Activated T-cell treated with anti-CD3 and anti-CD28 coated beads for 1 hour (primary cell): ENCODE data around the gene PCBP3.

Experiments
- DNase-seq: peaks from one replicate; pipeline ENCODE4 v3.0.0-alpha.2; 2020; ENCODE audit warnings: low read depth

PCBP3 gene

GRCh38 chr21:45724994-45725843, 81.7 kb downstream of the PCBP3 start:
- DNase-seq, result no peak

GRCh38 chr21:45725844-45726200, 82.3 kb downstream of the PCBP3 start:
- DNase-seq, result no peak

GRCh38 chr21:45726438-45726837, 82.9 kb downstream of the PCBP3 start:
- DNase-seq, result no peak

- DNase-seq, result no peak
Observed at GRCh38 chr21:45727390-45727789, 83.9 kb downstream of the PCBP3 start.

- DNase-seq, result no peak
Observed at GRCh38 chr21:45735259-45736000, 91.9 kb downstream of the PCBP3 start.

- DNase-seq, result no peak
Observed at GRCh38 chr21:45736042-45736689, 92.6 kb downstream of the PCBP3 start.

- no peak for DNase-seq
Observed at GRCh38 chr21:45736690-45737484, 93.4 kb downstream of the PCBP3 start.

GRCh38 chr21:45737485-45738166, 94.1 kb downstream of the PCBP3 start:
- no peak for DNase-seq

GRCh38 chr21:45739218-45740087, 95.9 kb downstream of the PCBP3 start:
- DNase-seq, result no peak

- no peak for DNase-seq
Observed at GRCh38 chr21:45740088-45740440, 96.5 kb downstream of the PCBP3 start.

- DNase-seq, result no peak
Observed at GRCh38 chr21:45740491-45741357, 97.2 kb downstream of the PCBP3 start.

GRCh38 chr21:45741691-45742090, 98.2 kb downstream of the PCBP3 start:
- DNase-seq, result no peak

- no peak for DNase-seq
Observed at GRCh38 chr21:45742247-45742646, 98.7 kb downstream of the PCBP3 start.

GRCh38 chr21:45745256-45745655, 101.7 kb downstream of the PCBP3 start:
- no peak for DNase-seq

GRCh38 chr21:45747233-45747766, 103.8 kb downstream of the PCBP3 start:
- no peak for DNase-seq

GRCh38 chr21:45747802-45748445, 104.4 kb downstream of the PCBP3 start:
- no peak for DNase-seq

GRCh38 chr21:45748593-45748992, 105.1 kb downstream of the PCBP3 start:
- DNase-seq, result no peak

- DNase-seq, result no peak
Observed at GRCh38 chr21:45749974-45750373, 106.4 kb downstream of the PCBP3 start.

- no peak for DNase-seq
Observed at GRCh38 chr21:45750936-45751335, 107.4 kb downstream of the PCBP3 start.
